A549 (cell line): Measurements from ENCODE around the gene COL15A1. TPM values are rescaled to one million over a fixed set of nuclear protein-coding genes. Genes with fewer than 3 reads are reported as not detected.

Experiments
- ATAC-seq, 2 experiments: fragments of 200-7000 bp in 1 of 2; fragments of >200 bp in 1 of 2; cut with Nextera tagmentation in 1 of 2; cut with Tn5 transposase in 1 of 2; 3 replicates each; pipeline versions ENCODE4 v1.8.0 to v1.9.1; 2018 to 2020; ENCODE audit warnings: mild to moderate bottlenecking in 1 of 2, moderate library complexity in 1 of 2
- CTCF ChIA-PET: fragments of 300-600 bp; sonication (Branson Sonifier 250); formaldehyde crosslinking; extraction: SDS; loops from one replicate; lab custom pipeline; 2021; ENCODE audit warnings: antibody characterized with exemption, inconsistent platforms; lab: Yijun Ruan, JAX
- POLR2A ChIA-PET: fragments of 350-600 bp; formaldehyde crosslinking; extraction: SDS; loops from one replicate; lab custom pipeline; 2021; ENCODE audit warnings: antibody characterized with exemption, inconsistent platforms; lab: Yijun Ruan, JAX
- DNase-seq, 2 experiments: peaks; one replicate each; pipeline versions ENCODE4 v3.0.0 to v3.0.0-alpha.2; 2011 to 2016; ENCODE audit warnings: low read depth in 1 of 2, low spot score in 1 of 2
- FAIRE-seq: peaks from 2 replicates; lab custom pipeline; 2011; peaks lifted over from hg19 to GRCh38; lab: Jason Lieb, UNC
- H3K27ac ChIP-seq, 2 experiments: fragments of >200 bp; sonication (Bioruptor Twin); formaldehyde crosslinking; 3 replicates each; pipeline ENCODE4 v1.5.1; 2016 to 2017
- H3K4me1 ChIP-seq: fragments of >200 bp; sonication (Bioruptor Twin); formaldehyde crosslinking; 3 replicates; pipeline ENCODE4 v1.6.1; 2016
- H3K4me2 ChIP-seq: fragments of >200 bp; sonication (Bioruptor Twin); formaldehyde crosslinking; 3 replicates; pipeline ENCODE4 v1.6.1; 2016
- H3K4me3 ChIP-seq: fragments of >200 bp; sonication (Bioruptor Twin); formaldehyde crosslinking; 3 replicates; pipeline ENCODE4 v1.5.1; 2016
- H3K9me3 ChIP-seq: fragments of >200 bp; sonication (Bioruptor Twin); formaldehyde crosslinking; 3 replicates; pipeline ENCODE4 v1.6.1; 2016
- CBX8 ChIP-seq: fragments of 200-600 bp; sonication (generic); IDR thresholded peaks from 2 replicates; pipeline ENCODE4 v1.6.1; 2016
- CHD2 ChIP-seq: fragments of 150-350 bp; IDR thresholded peaks from 2 replicates; pipeline ENCODE4 v1.6.1; 2014; ENCODE audit warnings: low read length; ENCODE audit not compliant: partially characterized antibody
- CHD4 ChIP-seq: fragments of 200-600 bp; sonication (generic); IDR thresholded peaks from 2 replicates; pipeline ENCODE4 v1.6.1; 2016; ENCODE audit warnings: antibody characterized with exemption, mild to moderate bottlenecking, borderline replicate concordance
- EHF ChIP-seq: fragments of 250-450 bp; sonication (Bioruptor Pico); IDR thresholded peaks from 2 replicates; pipeline ENCODE4 v1.5.0; 2020; ENCODE audit warnings: mild to moderate bottlenecking
- EHMT2 ChIP-seq: fragments of 200-600 bp; sonication (generic); IDR thresholded peaks from 2 replicates; pipeline ENCODE4 v1.6.1; 2016; ENCODE audit warnings: antibody characterized with exemption, low read depth, mild to moderate bottlenecking, moderate library complexity
- FOSL2 ChIP-seq, 2 experiments: fragments of 450-650 bp in 1 of 2; fragments of >200 bp in 1 of 2; sonication (Bioruptor Twin) in 1 of 2; formaldehyde crosslinking; IDR thresholded peaks; 2 replicates each; pipeline versions ENCODE4 v1.5.0 to v1.6.1; 2016 to 2020; ENCODE audit warnings: mild to moderate bottlenecking in 1 of 2, moderate library complexity in 1 of 2
- GATA3 ChIP-seq: IDR thresholded peaks from 2 replicates; pipeline ENCODE4 v1.6.1; 2012; ENCODE audit warnings: borderline replicate concordance
- HEYL ChIP-seq: fragments of 250-450 bp; sonication (Bioruptor Pico); IDR thresholded peaks from 2 replicates; pipeline ENCODE4 v1.8.0; 2021; ENCODE audit warnings: mild to moderate bottlenecking, moderate library complexity
- HOXB13 ChIP-seq: fragments of 250-450 bp; sonication (Bioruptor Pico); IDR thresholded peaks from 2 replicates; pipeline ENCODE4 v1.5.0; 2020; ENCODE audit warnings: low read depth, mild to moderate bottlenecking, moderate library complexity
- HOXB5 ChIP-seq: fragments of 250-450 bp; sonication (Bioruptor Pico); IDR thresholded peaks from 2 replicates; pipeline ENCODE4 v1.5.0; 2020; ENCODE audit warnings: mild to moderate bottlenecking, moderate library complexity
- JUN ChIP-seq, 2 experiments: fragments of >200 bp; sonication (Bioruptor Twin); formaldehyde crosslinking; IDR thresholded peaks; 2 replicates in 1 of 2; 3 replicates in 1 of 2; pipeline ENCODE4 v1.6.1; 2016 to 2017
- KDM1A ChIP-seq: fragments of 200-600 bp; sonication (generic); IDR thresholded peaks from 2 replicates; pipeline ENCODE4 v1.6.1; 2016; ENCODE audit warnings: low read depth, mild to moderate bottlenecking
- MAFK ChIP-seq: fragments of 450-650 bp; IDR thresholded peaks from 2 replicates; pipeline ENCODE4 v1.6.1; 2014; ENCODE audit not compliant: partially characterized antibody
- MYC ChIP-seq: IDR thresholded peaks from 2 replicates; pipeline ENCODE4 v1.6.1; 2012; ENCODE audit warnings: mild to moderate bottlenecking, inconsistent platforms, low read length, improper control_type of control experiment, borderline replicate concordance
- NR3C1 ChIP-seq: fragments of >200 bp; sonication (Bioruptor Twin); formaldehyde crosslinking; IDR thresholded peaks from 3 replicates; pipeline ENCODE4 v1.6.1; 2017
- PHF8 ChIP-seq: fragments of 200-600 bp; sonication (generic); IDR thresholded peaks from 2 replicates; pipeline ENCODE4 v1.6.1; 2016; ENCODE audit warnings: low read depth, mild to moderate bottlenecking, antibody characterized with exemption, moderate library complexity, borderline replicate concordance
- POLR2A ChIP-seq: IDR thresholded peaks from 2 replicates; pipeline ENCODE4 v1.6.1; 2012; ENCODE audit warnings: mild to moderate bottlenecking, low read length
- POLR2AphosphoS2 ChIP-seq: conservative IDR thresholded peaks from 2 replicates; pipeline ENCODE4 v1.6.1; 2012; ENCODE audit warnings: low read length, improper control_type of control experiment, inconsistent platforms
- RNF2 ChIP-seq: fragments of 200-600 bp; sonication (generic); IDR thresholded peaks from 2 replicates; pipeline ENCODE4 v1.6.1; 2016; ENCODE audit warnings: low read depth, mild to moderate bottlenecking, antibody characterized with exemption, moderate library complexity, borderline replicate concordance
- SREBF2 ChIP-seq: fragments of 450-650 bp; IDR thresholded peaks from 2 replicates; pipeline ENCODE4 v1.6.1; 2014; ENCODE audit warnings: mild to moderate bottlenecking, moderate library complexity
- WGBS: methylation state at CpG from one replicate; pipeline ENCODE4 v1.1.6; 2017; ENCODE audit errors: missing lambda C conversion rate; 5-methylcytosine and 5-hydroxymethylcytosine counted together
- polyA plus RNA-seq, 4 experiments: library from polyadenylated mRNA; depleted of rRNA in 3 of 4; stranded (reverse); fragments of >200 nt; fragmentation: RNase III in 1 of 4; extraction: RNeasy Plus Mini Kit Qiagen cat#74134 plus additional on column Dnase treatment in 1 of 4; gene quantifications; 2 replicates in 3 of 4; 3 replicates in 1 of 4; pipeline ENCODE4 v1.2.3, GENCODE V29; 2011 to 2017
- TF ChIP-seq, protein P1 (sequence below): fragments of >200 bp; sonication (Bioruptor Twin); formaldehyde crosslinking; IDR thresholded peaks from 3 replicates; pipeline ENCODE4 v1.5.1; 2016
- TF ChIP-seq, protein P2 (sequence below): fragments of 250-450 bp; sonication (Bioruptor Pico); IDR thresholded peaks from 2 replicates; pipeline ENCODE4 v1.5.0; 2021; ENCODE audit warnings: mild to moderate bottlenecking, moderate library complexity, borderline replicate concordance
- TF ChIP-seq, protein P3 (sequence below): fragments of >200 bp; sonication (Bioruptor Twin); formaldehyde crosslinking; IDR thresholded peaks from 3 replicates; pipeline ENCODE4 v1.6.1; 2016
- TF ChIP-seq, protein P4 (sequence below): IDR thresholded peaks from 2 replicates; pipeline ENCODE4 v1.6.1; 2012

The COL15A1 gene
- polyA plus RNA-seq, 2 of the 4 experiments (the other 2 are of a cell fraction): 0.09 to 0.12 TPM

DNA sequence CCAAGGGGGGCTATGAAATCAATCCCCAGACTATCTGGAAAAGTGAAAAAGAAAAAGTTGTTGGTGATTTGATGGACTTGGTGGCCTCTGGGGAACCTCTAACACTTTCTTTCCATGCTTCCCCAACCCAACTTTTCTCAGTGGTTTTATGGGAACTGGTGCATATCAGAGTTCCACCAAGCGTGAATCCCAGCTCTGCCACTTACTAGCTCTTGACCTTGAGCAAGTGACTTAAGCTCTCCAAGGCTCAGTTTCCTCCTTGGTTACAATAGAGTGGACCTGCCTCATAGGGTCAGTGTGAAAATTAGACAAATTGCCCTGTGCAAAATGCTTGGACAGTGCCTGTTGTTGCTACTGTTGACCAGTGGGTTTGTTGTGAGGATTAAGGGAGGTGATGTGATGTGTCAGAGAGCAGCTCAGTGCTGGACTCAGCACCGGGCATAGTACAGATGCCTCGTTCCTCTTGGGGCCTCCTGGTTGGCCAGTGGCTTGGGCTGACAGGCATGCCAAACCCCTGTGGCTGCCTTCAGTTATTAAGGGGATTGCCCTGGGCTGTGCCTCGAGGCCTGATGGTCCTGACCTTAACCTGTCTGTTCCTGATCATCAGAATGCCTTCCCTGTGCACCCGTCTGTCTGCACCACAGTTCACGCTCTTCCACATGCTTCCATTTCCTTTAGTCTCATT lies 49.3 kb downstream of the COL15A1 start:
- Histone ChIP-seq H3K27ac (peak overlapping the region; percentile 15 to 47; a peak in 2 of 6 replicates), H3K4me1 (peaks cover 46% of the 10 kb centered on the region), H3K4me2 (0 out of 3 replicates have a peak overlapping the region, but pooled peaks have one; percentile 14), H3K4me3 (no peak overlapping the region), H3K9me3 (no peaks in the 10 kb centered on the region; the same call in 2 of the 3 replicates)
- ChIA-PET CTCF (interaction anchor here (1.2 to 14.7 kb wide), 3 partner anchors 18 to 145 kb away, joined by 3 to 212 read pairs (median 125); no protein-coding TSS in a partner anchor), POLR2A (no interaction called here)
- no peak for DNase-seq
- 42% methylated on average over 6 of the region's 6 CpGs for WGBS
- TF ChIP-seq NR3C1 (no peak), FOSL2 (IDR thresholded peaks at IDR 0.05) (no peak), FOSL2 (CRISPR knock-in tag; IDR thresholded peaks at IDR 0.05) (no peak), POLR2AphosphoS2 (no peak), HEYL (CRISPR knock-in tag) (no peak), EHMT2 (no peak), MAFK (no peak), EHF (no peak), SREBF2 (no peak), POLR2A (no peak), GATA3 (no peak)
- TF ChIP-seq, protein P1, sequence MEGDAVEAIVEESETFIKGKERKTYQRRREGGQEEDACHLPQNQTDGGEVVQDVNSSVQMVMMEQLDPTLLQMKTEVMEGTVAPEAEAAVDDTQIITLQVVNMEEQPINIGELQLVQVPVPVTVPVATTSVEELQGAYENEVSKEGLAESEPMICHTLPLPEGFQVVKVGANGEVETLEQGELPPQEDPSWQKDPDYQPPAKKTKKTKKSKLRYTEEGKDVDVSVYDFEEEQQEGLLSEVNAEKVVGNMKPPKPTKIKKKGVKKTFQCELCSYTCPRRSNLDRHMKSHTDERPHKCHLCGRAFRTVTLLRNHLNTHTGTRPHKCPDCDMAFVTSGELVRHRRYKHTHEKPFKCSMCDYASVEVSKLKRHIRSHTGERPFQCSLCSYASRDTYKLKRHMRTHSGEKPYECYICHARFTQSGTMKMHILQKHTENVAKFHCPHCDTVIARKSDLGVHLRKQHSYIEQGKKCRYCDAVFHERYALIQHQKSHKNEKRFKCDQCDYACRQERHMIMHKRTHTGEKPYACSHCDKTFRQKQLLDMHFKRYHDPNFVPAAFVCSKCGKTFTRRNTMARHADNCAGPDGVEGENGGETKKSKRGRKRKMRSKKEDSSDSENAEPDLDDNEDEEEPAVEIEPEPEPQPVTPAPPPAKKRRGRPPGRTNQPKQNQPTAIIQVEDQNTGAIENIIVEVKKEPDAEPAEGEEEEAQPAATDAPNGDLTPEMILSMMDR: no peak
- TF ChIP-seq, protein P2, sequence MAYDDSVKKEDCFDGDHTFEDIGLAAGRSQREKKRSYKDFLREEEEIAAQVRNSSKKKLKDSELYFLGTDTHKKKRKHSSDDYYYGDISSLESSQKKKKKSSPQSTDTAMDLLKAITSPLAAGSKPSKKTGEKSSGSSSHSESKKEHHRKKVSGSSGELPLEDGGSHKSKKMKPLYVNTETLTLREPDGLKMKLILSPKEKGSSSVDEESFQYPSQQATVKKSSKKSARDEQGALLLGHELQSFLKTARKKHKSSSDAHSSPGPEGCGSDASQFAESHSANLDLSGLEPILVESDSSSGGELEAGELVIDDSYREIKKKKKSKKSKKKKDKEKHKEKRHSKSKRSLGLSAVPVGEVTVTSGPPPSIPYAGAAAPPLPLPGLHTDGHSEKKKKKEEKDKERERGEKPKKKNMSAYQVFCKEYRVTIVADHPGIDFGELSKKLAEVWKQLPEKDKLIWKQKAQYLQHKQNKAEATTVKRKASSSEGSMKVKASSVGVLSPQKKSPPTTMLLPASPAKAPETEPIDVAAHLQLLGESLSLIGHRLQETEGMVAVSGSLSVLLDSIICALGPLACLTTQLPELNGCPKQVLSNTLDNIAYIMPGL (CRISPR knock-in tag): no peak
- no peak for ATAC-seq
- FAIRE-seq: no peak

DNA sequence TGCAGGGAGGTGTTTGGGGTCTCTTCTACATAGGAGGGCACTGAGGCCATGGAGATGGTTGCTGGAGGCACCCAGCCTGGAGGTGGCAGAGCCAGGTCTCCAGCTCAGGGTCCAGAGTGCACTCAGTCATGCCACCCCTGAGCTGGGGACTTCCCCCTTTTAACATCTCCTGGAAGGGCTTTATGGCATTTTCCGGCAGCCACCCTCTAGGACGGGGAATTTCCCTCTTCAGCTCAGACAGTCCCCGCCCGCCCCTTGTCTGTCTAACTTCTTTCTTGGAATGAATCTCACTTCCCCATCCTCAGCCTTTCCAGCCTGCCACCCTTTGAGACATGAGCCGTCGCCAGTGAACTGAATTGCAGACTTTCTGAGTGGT lies 49.9 kb downstream of the COL15A1 start:
- TF ChIP-seq KDM1A: no peak
- TF ChIP-seq RNF2: no peak
- no peak for TF ChIP-seq PHF8
- TF ChIP-seq CHD2: no peak
- TF ChIP-seq, protein P3, sequence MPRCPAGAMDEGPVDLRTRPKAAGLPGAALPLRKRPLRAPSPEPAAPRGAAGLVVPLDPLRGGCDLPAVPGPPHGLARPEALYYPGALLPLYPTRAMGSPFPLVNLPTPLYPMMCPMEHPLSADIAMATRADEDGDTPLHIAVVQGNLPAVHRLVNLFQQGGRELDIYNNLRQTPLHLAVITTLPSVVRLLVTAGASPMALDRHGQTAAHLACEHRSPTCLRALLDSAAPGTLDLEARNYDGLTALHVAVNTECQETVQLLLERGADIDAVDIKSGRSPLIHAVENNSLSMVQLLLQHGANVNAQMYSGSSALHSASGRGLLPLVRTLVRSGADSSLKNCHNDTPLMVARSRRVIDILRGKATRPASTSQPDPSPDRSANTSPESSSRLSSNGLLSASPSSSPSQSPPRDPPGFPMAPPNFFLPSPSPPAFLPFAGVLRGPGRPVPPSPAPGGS: no peak
- no peak for TF ChIP-seq CBX8
- TF ChIP-seq JUN (IDR thresholded peaks at IDR 0.05): no peak
- no peak for TF ChIP-seq EHMT2
- TF ChIP-seq HOXB5: no peak
- TF ChIP-seq SREBF2: no peak
- no peak for TF ChIP-seq CHD4
- TF ChIP-seq MAFK: no peak
- TF ChIP-seq, protein P4, sequence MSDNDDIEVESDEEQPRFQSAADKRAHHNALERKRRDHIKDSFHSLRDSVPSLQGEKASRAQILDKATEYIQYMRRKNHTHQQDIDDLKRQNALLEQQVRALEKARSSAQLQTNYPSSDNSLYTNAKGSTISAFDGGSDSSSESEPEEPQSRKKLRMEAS: no peak
- no peak for TF ChIP-seq MYC
- TF ChIP-seq HOXB13 (CRISPR knock-in tag): no peak
- TF ChIP-seq FOSL2 (IDR thresholded peaks at IDR 0.05): no peak
- TF ChIP-seq FOSL2 (CRISPR knock-in tag; IDR thresholded peaks at IDR 0.05): no peak
- FAIRE-seq (no peak), DNase-seq (peak in 1 of 2 experiments; percentile 33), ATAC-seq (peak in 1 of 2 experiments; percentile 8; a peak in 3 of 6 replicates)
- Histone ChIP-seq H3K4me2 (0 out of 3 replicates have a peak overlapping the region, but pooled peaks have one; percentile 14), H3K4me1 (peaks cover 46% of the 10 kb centered on the region), H3K9me3 (no peaks in the 10 kb centered on the region; the same call in 2 of the 3 replicates), H3K27ac (peak overlapping the region; percentile 47 to 55; a peak in 3 of 6 replicates), H3K4me3 (no peak overlapping the region)
- 34% methylated on average over 6 of the region's 6 CpGs for whole genome bisulfite sequencing
- POLR2A ChIA-PET: interaction anchor here (1.2 kb wide), 1 partner anchor 110 kb away, joined by 3 read pairs; no protein-coding TSS in a partner anchor
- CTCF ChIA-PET: interaction anchor here (1.1 to 14.7 kb wide), 5 partner anchors 15 to 144 kb away, joined by 3 to 212 read pairs (median 8); no protein-coding TSS in a partner anchor
